Measurements from ENCODE around the gene COL13A1.

DNA sequence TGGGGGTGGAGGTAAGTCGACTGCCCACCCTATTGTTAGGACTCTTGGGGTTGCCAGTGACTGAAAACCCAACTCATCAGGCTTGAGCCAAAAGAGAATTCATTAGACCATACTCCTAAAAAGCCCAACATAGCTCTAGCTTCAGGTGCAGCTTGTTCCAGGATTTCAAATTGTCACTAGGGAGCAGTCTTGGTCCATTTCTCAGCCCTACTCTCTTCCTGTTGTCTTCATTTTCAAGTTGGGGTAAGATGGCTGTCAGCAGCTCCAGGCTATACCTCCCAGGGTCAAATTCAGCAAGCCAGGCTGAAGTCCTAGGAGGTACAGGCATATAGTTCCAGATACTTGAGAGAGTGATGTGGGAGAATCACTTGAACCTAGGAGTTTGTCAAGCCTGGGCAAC, 14.9 kb upstream of the COL13A1 start:
- TF ChIP-seq POLR2AphosphoS5 (IDR thresholded peaks at IDR 0.05) (no peak), POLR2A (IDR thresholded peaks at IDR 0.05) (no peak)
- TF ChIP-seq, protein P1, sequence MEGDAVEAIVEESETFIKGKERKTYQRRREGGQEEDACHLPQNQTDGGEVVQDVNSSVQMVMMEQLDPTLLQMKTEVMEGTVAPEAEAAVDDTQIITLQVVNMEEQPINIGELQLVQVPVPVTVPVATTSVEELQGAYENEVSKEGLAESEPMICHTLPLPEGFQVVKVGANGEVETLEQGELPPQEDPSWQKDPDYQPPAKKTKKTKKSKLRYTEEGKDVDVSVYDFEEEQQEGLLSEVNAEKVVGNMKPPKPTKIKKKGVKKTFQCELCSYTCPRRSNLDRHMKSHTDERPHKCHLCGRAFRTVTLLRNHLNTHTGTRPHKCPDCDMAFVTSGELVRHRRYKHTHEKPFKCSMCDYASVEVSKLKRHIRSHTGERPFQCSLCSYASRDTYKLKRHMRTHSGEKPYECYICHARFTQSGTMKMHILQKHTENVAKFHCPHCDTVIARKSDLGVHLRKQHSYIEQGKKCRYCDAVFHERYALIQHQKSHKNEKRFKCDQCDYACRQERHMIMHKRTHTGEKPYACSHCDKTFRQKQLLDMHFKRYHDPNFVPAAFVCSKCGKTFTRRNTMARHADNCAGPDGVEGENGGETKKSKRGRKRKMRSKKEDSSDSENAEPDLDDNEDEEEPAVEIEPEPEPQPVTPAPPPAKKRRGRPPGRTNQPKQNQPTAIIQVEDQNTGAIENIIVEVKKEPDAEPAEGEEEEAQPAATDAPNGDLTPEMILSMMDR (IDR thresholded peaks at IDR 0.05) = no peak

Measured in upper lobe of left lung (tissue), 4 donors.